A549 (cell line): ENCODE data around the gene NUP188. TPM values are rescaled to one million over a fixed set of nuclear protein-coding genes. Genes with fewer than 3 reads are reported as not detected.
A peak's percentile ranks its signal among the peaks of the same experiment; 100 is the strongest.

Experiments used
- ATAC-seq, 2 experiments: fragments of 200-7000 bp in 1 of 2; fragments of >200 bp in 1 of 2; cut with Nextera tagmentation in 1 of 2; cut with Tn5 transposase in 1 of 2; 3 replicates each; pipeline versions ENCODE4 v1.8.0 to v1.9.1; 2018 to 2020; ENCODE audit warnings: mild to moderate bottlenecking in 1 of 2, moderate library complexity in 1 of 2
- CTCF ChIA-PET: fragments of 300-600 bp; sonication (Branson Sonifier 250); formaldehyde crosslinking; extraction: SDS; loops from one replicate; lab custom pipeline; 2021; ENCODE audit warnings: antibody characterized with exemption, inconsistent platforms; lab: Yijun Ruan, JAX
- POLR2A ChIA-PET: fragments of 350-600 bp; formaldehyde crosslinking; extraction: SDS; loops from one replicate; lab custom pipeline; 2021; ENCODE audit warnings: antibody characterized with exemption, inconsistent platforms; lab: Yijun Ruan, JAX
- DNase-seq, 2 experiments: peaks; one replicate each; pipeline versions ENCODE4 v3.0.0 to v3.0.0-alpha.2; 2011 to 2016; ENCODE audit warnings: low read depth in 1 of 2, low spot score in 1 of 2
- FAIRE-seq: peaks from 2 replicates; lab custom pipeline; 2011; peaks lifted over from hg19 to GRCh38; lab: Jason Lieb, UNC
- H3K27ac ChIP-seq, 2 experiments: fragments of >200 bp; sonication (Bioruptor Twin); formaldehyde crosslinking; 3 replicates each; pipeline ENCODE4 v1.5.1; 2016 to 2017
- H3K4me1 ChIP-seq: fragments of >200 bp; sonication (Bioruptor Twin); formaldehyde crosslinking; 3 replicates; pipeline ENCODE4 v1.6.1; 2016
- H3K4me2 ChIP-seq: fragments of >200 bp; sonication (Bioruptor Twin); formaldehyde crosslinking; 3 replicates; pipeline ENCODE4 v1.6.1; 2016
- H3K4me3 ChIP-seq: fragments of >200 bp; sonication (Bioruptor Twin); formaldehyde crosslinking; 3 replicates; pipeline ENCODE4 v1.5.1; 2016
- H3K9me3 ChIP-seq: fragments of >200 bp; sonication (Bioruptor Twin); formaldehyde crosslinking; 3 replicates; pipeline ENCODE4 v1.6.1; 2016
- CTCF ChIP-seq: fragments of >200 bp; sonication (Bioruptor Twin); formaldehyde crosslinking; IDR thresholded peaks from 3 replicates; pipeline ENCODE4 v1.5.1; 2016
- E2F6 ChIP-seq: IDR thresholded peaks from 2 replicates; pipeline ENCODE4 v1.6.1; 2012; ENCODE audit warnings: low read depth, borderline replicate concordance
- EHF ChIP-seq: fragments of 250-450 bp; sonication (Bioruptor Pico); IDR thresholded peaks from 2 replicates; pipeline ENCODE4 v1.5.0; 2020; ENCODE audit warnings: mild to moderate bottlenecking
- EHMT2 ChIP-seq: fragments of 200-600 bp; sonication (generic); IDR thresholded peaks from 2 replicates; pipeline ENCODE4 v1.6.1; 2016; ENCODE audit warnings: antibody characterized with exemption, low read depth, mild to moderate bottlenecking, moderate library complexity
- EP300 ChIP-seq, 2 experiments: fragments of >200 bp; sonication (Bioruptor Twin); formaldehyde crosslinking; IDR thresholded peaks; 2 replicates in 1 of 2; 3 replicates in 1 of 2; pipeline ENCODE4 v1.6.1; 2016 to 2017
- ESRRA ChIP-seq: fragments of 150-350 bp; IDR thresholded peaks from 2 replicates; pipeline ENCODE4 v1.6.1; 2014; ENCODE audit warnings: mild to moderate bottlenecking, low read length, borderline replicate concordance
- FOSL2 ChIP-seq, 2 experiments: fragments of 450-650 bp in 1 of 2; fragments of >200 bp in 1 of 2; sonication (Bioruptor Twin) in 1 of 2; formaldehyde crosslinking; IDR thresholded peaks; 2 replicates each; pipeline versions ENCODE4 v1.5.0 to v1.6.1; 2016 to 2020; ENCODE audit warnings: mild to moderate bottlenecking in 1 of 2, moderate library complexity in 1 of 2
- HOXB13 ChIP-seq: fragments of 250-450 bp; sonication (Bioruptor Pico); IDR thresholded peaks from 2 replicates; pipeline ENCODE4 v1.5.0; 2020; ENCODE audit warnings: low read depth, mild to moderate bottlenecking, moderate library complexity
- MAX ChIP-seq: IDR thresholded peaks from 2 replicates; pipeline ENCODE4 v1.6.1; 2012
- MAZ ChIP-seq: fragments of 150-350 bp; IDR thresholded peaks from 2 replicates; pipeline ENCODE4 v1.6.1; 2014; ENCODE audit warnings: antibody characterized with exemption, low read depth, low read length, borderline replicate concordance
- NFE2L2 ChIP-seq: fragments of 150-350 bp; conservative IDR thresholded peaks from 2 replicates; pipeline ENCODE4 v1.6.1; 2014; ENCODE audit warnings: low read length
- NPAS2 ChIP-seq: fragments of 250-450 bp; sonication (Bioruptor Pico); IDR thresholded peaks from 2 replicates; pipeline ENCODE4 v1.8.0; 2022; ENCODE audit warnings: mild to moderate bottlenecking, moderate library complexity, borderline replicate concordance
- PHF8 ChIP-seq: fragments of 200-600 bp; sonication (generic); IDR thresholded peaks from 2 replicates; pipeline ENCODE4 v1.6.1; 2016; ENCODE audit warnings: low read depth, mild to moderate bottlenecking, antibody characterized with exemption, moderate library complexity, borderline replicate concordance
- RNF2 ChIP-seq: fragments of 200-600 bp; sonication (generic); IDR thresholded peaks from 2 replicates; pipeline ENCODE4 v1.6.1; 2016; ENCODE audit warnings: low read depth, mild to moderate bottlenecking, antibody characterized with exemption, moderate library complexity, borderline replicate concordance
- ZC3H11A ChIP-seq: fragments of 450-650 bp; IDR thresholded peaks from 2 replicates; pipeline ENCODE4 v1.6.1; 2014; ENCODE audit warnings: antibody characterized with exemption, mild to moderate bottlenecking
- ZNF302 ChIP-seq: fragments of 250-450 bp; sonication (Bioruptor Pico); IDR thresholded peaks from 2 replicates; pipeline ENCODE4 v1.9.0; 2021; ENCODE audit warnings: inconsistent platforms, mild to moderate bottlenecking, moderate library complexity
- WGBS: methylation state at CpG from one replicate; pipeline ENCODE4 v1.1.6; 2017; ENCODE audit errors: missing lambda C conversion rate; 5-methylcytosine and 5-hydroxymethylcytosine counted together
- polyA plus RNA-seq, 4 experiments: library from polyadenylated mRNA; depleted of rRNA in 3 of 4; stranded (reverse); fragments of >200 nt; fragmentation: RNase III in 1 of 4; extraction: RNeasy Plus Mini Kit Qiagen cat#74134 plus additional on column Dnase treatment in 1 of 4; gene quantifications; 2 replicates in 3 of 4; 3 replicates in 1 of 4; pipeline ENCODE4 v1.2.3, GENCODE V29; 2011 to 2017

Gene NUP188
- polyA plus RNA-seq, 2 of the 4 experiments (the other 2 are of a cell fraction), result 33.2 to 52.3 TPM

GRCh38 chr9:128909859-128910258 lies 37.6 kb upstream of the NUP188 start (continued):
- no peak for TF ChIP-seq CTCF
- no peak for TF ChIP-seq NFE2L2
- no peak for TF ChIP-seq ZNF302 (CRISPR knock-in tag)
- no peak for TF ChIP-seq FOSL2 (IDR thresholded peaks at IDR 0.05)
- no peak for TF ChIP-seq FOSL2 (CRISPR knock-in tag; IDR thresholded peaks at IDR 0.05)
- TF ChIP-seq ZC3H11A, result no peak
- TF ChIP-seq NPAS2, result no peak
- TF ChIP-seq HOXB13 (CRISPR knock-in tag), result no peak
- no peak for TF ChIP-seq PHF8
- TF ChIP-seq, all 56 proteins: peak for 0

GRCh38 chr9:128910906-128911305 lies 36.6 kb upstream of the NUP188 start:
- DNase-seq (no peak), FAIRE-seq (no peak), ATAC-seq (peak in 1 of 2 experiments; percentile 15; a peak in 2 of 6 replicates)
- POLR2A ChIA-PET, result no interaction called here
- peaks cover 47% of the 10 kb centered on the region for H3K4me1 ChIP-seq
- 66% methylated on average over 6 of the region's 6 CpGs for WGBS
- H3K9me3 ChIP-seq, result no peaks in the 10 kb centered on the region
- no peak overlapping the region for H3K4me3 ChIP-seq
- TF ChIP-seq RNF2 (no peak), FOSL2 (IDR thresholded peaks at IDR 0.05) (no peak), FOSL2 (CRISPR knock-in tag; IDR thresholded peaks at IDR 0.05) (no peak)
- peak overlapping the region; percentile 91 to 97 for H3K27ac ChIP-seq
- peak overlapping the region; percentile 79 for H3K4me2 ChIP-seq
- CTCF ChIA-PET, result interaction anchor here (0.5 to 3.2 kb wide), 2 partner anchors 15 to 16 kb away, joined by 3 to 21 read pairs; no protein-coding TSS in a partner anchor

- H3K9me3 ChIP-seq, result no peaks in the 10 kb centered on the region
- CTCF ChIA-PET, result interaction anchor here (0.5 to 1.9 kb wide), 3 partner anchors 15 to 47 kb away, joined by 3 to 10 read pairs (median 3); no protein-coding TSS in a partner anchor
- peak overlapping the region; percentile 15; the same call in 1 of the 3 replicates for H3K4me3 ChIP-seq
- ATAC-seq, result peak; percentile 25 to 36; a peak in 5 of 6 replicates
- TF ChIP-seq NPAS2, result no peak
- TF ChIP-seq ESRRA, result no peak
- no peak for TF ChIP-seq MAZ
- peak; percentile 86 for TF ChIP-seq MAX
- TF ChIP-seq EHF (CRISPR knock-in tag), result peak; percentile 9; the same call in 1 of the 2 replicates
- peak in 1 of 2 experiments; percentile 8; a peak in 1 of 5 replicates for TF ChIP-seq EP300 (IDR thresholded peaks at IDR 0.05)
- TF ChIP-seq E2F6, result peak; percentile 67
- no peak for TF ChIP-seq EHMT2
- 10% methylated on average over 7 of the region's 8 CpGs for WGBS
- peak overlapping the region; percentile 91 to 97 for H3K27ac ChIP-seq
- DNase-seq, result peak; percentile 36 to 65
- POLR2A ChIA-PET, result no interaction called here
- peaks cover 53% of the 10 kb centered on the region for H3K4me1 ChIP-seq
- peak overlapping the region; percentile 79 for H3K4me2 ChIP-seq
- FAIRE-seq, result no peak
These were observed 35.9 kb upstream of the NUP188 start for GRCh38 chr9:128911529-128912035.
